T47D (cell line): Measurements from ENCODE around the gene PIK3CA.
"Not testable (repeated sequence)": the region's sequence is repeated elsewhere in the genome, so short reads cannot be mapped to it uniquely, and the experiment has no call there.

Experiments used
- DNase-seq, 2 experiments: peaks; one replicate each; pipeline versions ENCODE4 v3.0.0 to v3.0.0-alpha.2; 2011 to 2012; ENCODE audit warnings: low read depth in 1 of 2, low spot score in 1 of 2
- JUND ChIP-seq: IDR thresholded peaks from 2 replicates; pipeline ENCODE4 v1.6.1; 2012; ENCODE audit warnings: low read depth
- in situ Hi-C: cut with HindIII; loops from 2 replicates; pipeline ENCODE4 v1.10.0; 2016; ENCODE audit warnings: low sequenced_read_pairs, low pct_unique_long_range_greater_than_20kb

PIK3CA gene

DNA sequence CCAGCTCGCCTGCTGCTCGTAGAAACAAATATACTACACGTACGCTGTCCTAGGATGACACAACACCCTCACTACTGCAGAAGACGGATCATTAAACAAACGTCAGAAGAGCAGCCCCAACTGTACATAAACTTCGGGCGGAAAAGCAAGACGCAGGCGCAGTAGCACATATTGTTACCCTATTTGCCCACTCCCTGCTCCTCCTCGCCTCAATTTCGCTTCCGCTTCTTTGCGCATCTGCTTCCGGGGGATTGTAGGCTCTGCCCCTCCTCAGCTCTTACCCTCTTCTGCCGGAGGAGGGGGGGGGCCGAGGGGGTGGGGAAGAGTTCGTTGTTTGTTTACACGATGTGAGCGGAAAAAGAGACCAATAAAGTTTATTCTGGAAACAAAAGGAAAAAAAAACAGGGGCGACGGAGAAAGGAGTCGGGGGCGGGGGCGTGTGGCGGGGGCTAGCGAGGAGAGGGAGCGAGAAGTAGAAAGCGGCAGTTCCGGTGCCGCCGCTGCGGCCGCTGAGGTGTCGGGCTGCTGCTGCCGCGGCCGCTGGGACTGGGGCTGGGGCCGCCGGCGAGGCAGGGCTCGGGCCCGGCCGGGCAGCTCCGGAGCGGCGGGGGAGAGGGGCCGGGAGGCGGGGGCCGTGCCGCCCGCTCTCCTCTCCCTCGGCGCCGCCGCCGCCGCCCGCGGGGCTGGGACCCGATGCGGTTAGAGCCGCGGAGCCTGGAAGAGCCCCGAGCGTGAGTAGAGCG is at the start of gene PIK3CA:
Gene PIK3CA, plus strand, starts transcription at position 485 of the 743 bp plus-strand sequence. CDS start 50,469 bp downstream, outside the sequence.
- in situ Hi-C loops = no loop called here
- peak; percentile 88 to 100 for DNase-seq
- TF ChIP-seq JUND = no peak

- DNase-seq = peak in 1 of 2 experiments; percentile 25
- no peak for TF ChIP-seq JUND
- in situ Hi-C loops = no loop called here
These were observed 49.6 kb upstream of the PIK3CA start for GRCh38 chr3:179098388-179099077.

GRCh38 chr3:179100652-179101051 is 47.5 kb upstream of the PIK3CA start:
- no peak for DNase-seq
- in situ Hi-C loops = no loop called here
- TF ChIP-seq JUND = no peak

- no peak for DNase-seq
- no peak for TF ChIP-seq JUND
- in situ Hi-C loops = no loop called here
These were observed 42.3 kb upstream of the PIK3CA start for GRCh38 chr3:179105881-179106280.

GRCh38 chr3:179107617-179108016 is 40.5 kb upstream of the PIK3CA start:
- no peak for TF ChIP-seq JUND
- DNase-seq = no peak
- in situ Hi-C loops = no loop called here

GRCh38 chr3:179108086-179108485 is 40.1 kb upstream of the PIK3CA start:
- no peak for DNase-seq
- in situ Hi-C loops = no loop called here
- TF ChIP-seq JUND = no peak

- in situ Hi-C loops = no loop called here
- TF ChIP-seq JUND = no peak
- DNase-seq = no peak
These were observed 34.3 kb upstream of the PIK3CA start for GRCh38 chr3:179113903-179114302.

DNA sequence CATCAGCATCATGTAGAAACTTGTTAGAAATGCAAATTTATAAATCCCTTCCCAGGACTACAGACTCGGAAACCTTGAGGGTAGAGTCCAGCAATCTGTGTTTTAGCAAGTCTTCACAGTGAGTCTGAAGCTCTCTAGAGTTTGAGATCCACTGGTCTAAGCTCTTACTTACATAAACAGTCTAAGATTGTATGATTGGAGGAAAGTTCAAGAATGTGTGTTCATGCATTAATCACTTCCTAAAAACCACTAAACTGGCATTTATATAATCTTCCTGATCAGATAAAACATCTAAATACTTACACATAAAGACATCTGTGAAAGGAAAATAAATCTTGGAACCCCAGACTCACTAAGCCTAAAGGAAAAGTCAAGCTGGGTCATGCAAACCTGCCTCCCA is 32.7 kb upstream of the PIK3CA start:
- DNase-seq = peak in 1 of 2 experiments; percentile 22
- in situ Hi-C loops = not testable (repeated sequence)

GRCh38 chr3:179116816-179117215 is 31.3 kb upstream of the PIK3CA start:
- DNase-seq = no peak
- in situ Hi-C loops = no loop called here
- TF ChIP-seq JUND = no peak

DNA sequence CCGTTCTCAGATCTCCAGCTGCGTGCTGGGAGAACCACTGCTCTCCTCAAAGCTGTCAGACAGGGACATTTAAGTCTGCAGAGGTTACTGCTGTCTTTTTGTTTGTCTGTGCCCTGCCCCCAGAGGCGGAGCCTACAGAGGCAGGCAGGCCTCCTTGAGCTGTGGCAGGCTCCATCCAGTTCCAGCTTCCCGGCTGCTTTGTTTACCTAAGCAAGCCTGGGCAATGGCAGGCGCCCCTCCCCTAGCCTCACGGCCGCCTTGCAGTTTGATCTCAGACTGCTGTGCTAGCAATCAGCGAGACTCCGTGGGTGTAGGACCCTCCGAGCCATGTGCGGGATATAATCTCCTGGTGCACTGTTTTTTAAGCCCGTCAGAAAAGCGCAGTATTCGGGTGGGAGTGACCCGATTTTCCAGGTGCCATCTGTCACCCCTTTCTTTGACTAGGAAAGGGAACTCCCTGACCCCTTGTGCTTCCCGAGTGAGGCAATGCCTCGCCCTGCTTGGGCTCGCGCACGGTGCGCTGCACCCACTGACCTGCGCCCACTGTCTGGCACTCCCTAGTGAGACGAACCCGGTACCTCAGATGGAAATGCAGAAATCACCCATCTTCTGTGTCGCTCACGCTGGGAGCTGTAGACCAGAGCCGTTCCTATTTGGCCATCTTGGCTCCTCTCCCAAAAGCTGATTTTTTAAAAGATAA is 15.8 kb upstream of the PIK3CA start:
- in situ Hi-C loops = not testable (repeated sequence)

DNA sequence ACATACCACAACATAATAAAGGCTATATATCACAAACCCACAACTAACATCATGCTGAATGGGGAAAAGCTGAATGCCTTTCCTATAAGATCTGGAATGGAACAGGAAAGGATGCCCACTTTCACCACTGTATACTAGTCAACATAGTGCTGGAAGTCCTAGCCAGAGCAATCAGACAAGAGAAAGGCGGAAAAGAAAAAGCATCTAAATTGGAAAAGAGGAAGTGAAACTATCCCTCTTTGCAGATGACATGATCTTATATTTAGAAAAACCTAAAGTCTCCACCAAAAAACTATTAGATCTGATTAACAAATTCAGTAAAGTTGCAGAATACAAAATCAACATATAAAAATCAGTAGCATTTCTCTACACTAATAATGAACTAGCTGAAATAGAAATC is 14.6 kb upstream of the PIK3CA start:
- in situ Hi-C loops = no loop called here

More for the DNA sequence above, 15.8 kb upstream of the PIK3CA start:
- peak in 1 of 2 experiments; percentile 86 for DNase-seq

DNA sequence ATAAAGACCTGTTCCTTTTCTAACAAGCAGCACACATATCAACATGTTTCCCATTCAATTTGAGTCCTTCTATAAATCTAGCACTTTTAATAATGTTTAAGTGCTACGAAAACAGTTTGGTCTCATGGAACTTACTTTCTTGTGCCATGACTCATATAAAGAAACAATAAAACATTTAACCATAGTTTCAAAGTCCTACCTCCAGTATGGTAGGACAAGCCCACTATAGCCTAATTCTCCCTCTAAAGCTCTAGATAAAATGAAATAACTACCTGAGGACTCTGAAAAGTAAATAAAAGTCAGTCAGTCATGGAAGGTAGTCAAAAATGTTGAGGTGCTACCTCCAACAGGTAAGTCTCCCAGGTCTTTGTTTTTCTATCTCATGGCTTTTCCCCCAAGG is 12.0 kb upstream of the PIK3CA start:
- no peak for DNase-seq
- TF ChIP-seq JUND = no peak
- in situ Hi-C loops = no loop called here

More for the DNA sequence above, 14.6 kb upstream of the PIK3CA start:
- no peak for TF ChIP-seq JUND
- DNase-seq = no peak

DNA sequence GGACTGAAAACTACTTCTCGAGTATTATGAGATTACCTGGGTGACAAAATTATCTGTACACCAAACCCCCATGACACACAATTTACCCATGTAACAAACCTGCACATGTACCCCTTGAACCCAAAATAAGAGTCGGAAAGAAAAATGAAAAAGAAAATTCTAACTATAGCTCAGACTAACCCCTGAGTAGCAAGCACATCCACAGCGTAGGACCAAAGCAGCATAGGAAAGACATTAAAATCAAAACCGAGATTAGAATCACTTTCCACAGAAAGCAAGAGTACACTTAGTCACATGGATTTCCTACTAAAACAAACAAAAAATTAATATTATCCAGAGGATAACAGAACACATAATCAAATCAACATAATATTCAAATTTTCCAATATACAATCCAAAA is 6.3 kb upstream of the PIK3CA start:
- DNase-seq = no peak
- in situ Hi-C loops = no loop called here
- TF ChIP-seq JUND = no peak
